ENCODE measurements around the gene ELMOD3. TPM values are rescaled to one million over a fixed set of nuclear protein-coding genes. Genes with fewer than 3 reads are reported as not detected.

The ELMOD3 gene
- 18.0 TPM for total RNA-seq (ENCODE audit: unreplicated experiment)
- long read RNA-seq, partial matches to known transcripts, result 2 of 12 reads
- long read RNA-seq, other reads (novel, unspliced or antisense), result 9 of 12 reads

- peak within 1 kb of the TSS; percentile 78 for H3K27ac Mint-ChIP-seq (ENCODE audit: unreplicated experiment)
- peaks cover 6% of the 10 kb centered on the region for H3K4me1 Mint-ChIP-seq (ENCODE audit: low read depth, unreplicated experiment)
- H3K4me3 Mint-ChIP-seq (ENCODE audit: unreplicated experiment), result peak within 1 kb of the TSS; percentile 100
- DNase-seq, result peak; percentile 93
- H3K27me3 Mint-ChIP-seq (ENCODE audit: unreplicated experiment), result peaks cover 12% of the 10 kb centered on the region
- H3K36me3 Mint-ChIP-seq (ENCODE audit: unreplicated experiment), result peaks cover 4% of the 10 kb centered on the region
- H3K9me3 Mint-ChIP-seq (ENCODE audit: unreplicated experiment), result peaks cover 11% of the 10 kb centered on the region
- no peak for TF ChIP-seq CTCF (IDR thresholded peaks at IDR 0.05; ENCODE audit: partially characterized antibody, unreplicated experiment)
Observed at GRCh38 chr2:85354286-85355072, at the start of gene ELMOD3, which contains the start of gene RETSAT. Gene ELMOD3 (plus strand): TSS chr2:85354769. CDS start chr2:85357199, 2,430 bp downstream. Gene RETSAT (minus strand): TSS chr2:85354528. CDS start chr2:85354507, 21 bp downstream.

- TF ChIP-seq CTCF (IDR thresholded peaks at IDR 0.05; ENCODE audit: partially characterized antibody, unreplicated experiment), result no peak
- peaks cover 6% of the 10 kb centered on the region for H3K27me3 Mint-ChIP-seq (ENCODE audit: unreplicated experiment)
- peaks cover 8% of the 10 kb centered on the region for H3K9me3 Mint-ChIP-seq (ENCODE audit: unreplicated experiment)
- peaks cover 35% of the 10 kb centered on the region for H3K4me1 Mint-ChIP-seq (ENCODE audit: low read depth, unreplicated experiment)
- H3K27ac Mint-ChIP-seq (ENCODE audit: unreplicated experiment), result no peak overlapping the region
- H3K4me3 Mint-ChIP-seq (ENCODE audit: unreplicated experiment), result no peak overlapping the region
- H3K36me3 Mint-ChIP-seq (ENCODE audit: unreplicated experiment), result no peaks in the 10 kb centered on the region
- DNase-seq, result no peak
Observed at GRCh38 chr2:85307527-85307897, 47.1 kb upstream of the ELMOD3 start.

GRCh38 chr2:85308201-85308600 lies 46.4 kb upstream of the ELMOD3 start:
- peak overlapping the region; percentile 84 for H3K27ac Mint-ChIP-seq (ENCODE audit: unreplicated experiment)
- peak overlapping the region; percentile 59 for H3K4me3 Mint-ChIP-seq (ENCODE audit: unreplicated experiment)
- H3K36me3 Mint-ChIP-seq (ENCODE audit: unreplicated experiment), result no peaks in the 10 kb centered on the region
- no peak for DNase-seq
- peaks cover 6% of the 10 kb centered on the region for H3K9me3 Mint-ChIP-seq (ENCODE audit: unreplicated experiment)
- no peak for TF ChIP-seq CTCF (IDR thresholded peaks at IDR 0.05; ENCODE audit: partially characterized antibody, unreplicated experiment)
- H3K27me3 Mint-ChIP-seq (ENCODE audit: unreplicated experiment), result peaks cover 6% of the 10 kb centered on the region
- H3K4me1 Mint-ChIP-seq (ENCODE audit: low read depth, unreplicated experiment), result peaks cover 35% of the 10 kb centered on the region

- Mint-ChIP-seq H3K36me3 (ENCODE audit: unreplicated experiment) (no peaks in the 10 kb centered on the region), H3K27me3 (ENCODE audit: unreplicated experiment) (peaks cover 9% of the 10 kb centered on the region), H3K9me3 (ENCODE audit: unreplicated experiment) (peaks cover 8% of the 10 kb centered on the region), H3K27ac (ENCODE audit: unreplicated experiment) (peak overlapping the region; percentile 84), H3K4me3 (ENCODE audit: unreplicated experiment) (peak overlapping the region; percentile 59), H3K4me1 (ENCODE audit: low read depth, unreplicated experiment) (peaks cover 39% of the 10 kb centered on the region)
- no peak for TF ChIP-seq CTCF (IDR thresholded peaks at IDR 0.05; ENCODE audit: partially characterized antibody, unreplicated experiment)
- peak; percentile 79 for DNase-seq
Observed at GRCh38 chr2:85308896-85309555, 45.5 kb upstream of the ELMOD3 start.
